Measurements from ENCODE around the gene NBAS.
"Not testable (repeated sequence)": the region's sequence is repeated elsewhere in the genome, so short reads cannot be mapped to it uniquely, and the experiment has no call there.

Gene NBAS

GRCh38 chr2:15520346-15520745 is 40.8 kb downstream of the NBAS start:
- FAIRE-seq, result no peak

DNA sequence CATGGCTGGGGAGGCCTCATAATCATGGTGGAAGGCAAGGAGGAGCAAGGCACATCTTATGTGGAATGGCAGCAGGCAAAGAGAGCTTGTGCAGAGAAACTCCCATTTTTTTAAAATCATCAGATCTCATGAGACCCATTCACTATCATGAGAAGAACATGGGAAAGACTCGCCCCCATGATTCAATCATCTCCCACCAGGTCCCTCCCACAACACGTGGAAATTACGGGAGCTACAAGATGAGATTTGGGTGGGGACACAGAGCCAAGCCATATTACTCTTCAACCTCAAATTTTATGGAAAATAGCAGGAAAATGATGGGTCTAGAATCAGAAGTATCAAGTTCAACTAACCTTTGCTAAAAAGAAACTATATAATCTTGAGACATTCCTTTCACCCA is 42.4 kb downstream of the NBAS start:
- FAIRE-seq, result not testable (repeated sequence)

DNA sequence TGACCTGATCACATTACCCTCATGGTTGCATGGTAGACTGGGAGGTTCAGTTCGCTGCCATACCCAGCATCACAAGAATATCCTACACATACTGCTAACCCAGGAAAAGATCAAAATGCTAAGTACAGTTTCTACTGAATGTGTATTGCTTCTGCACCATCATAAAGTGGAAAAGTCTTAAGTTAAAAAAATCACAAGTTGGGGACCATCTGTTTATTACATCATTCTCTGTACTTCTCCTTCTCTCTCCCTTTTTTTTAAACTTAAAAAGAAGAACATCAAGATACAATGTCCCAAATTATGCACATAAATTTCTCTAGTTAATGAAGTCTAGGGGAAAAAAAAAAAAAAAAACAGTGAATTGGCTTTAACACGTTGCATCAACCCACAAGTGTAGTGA is 43.3 kb downstream of the NBAS start:
- no peak for FAIRE-seq

GRCh38 chr2:15511686-15512085 is 49.4 kb downstream of the NBAS start:
- no peak for FAIRE-seq

DNA sequence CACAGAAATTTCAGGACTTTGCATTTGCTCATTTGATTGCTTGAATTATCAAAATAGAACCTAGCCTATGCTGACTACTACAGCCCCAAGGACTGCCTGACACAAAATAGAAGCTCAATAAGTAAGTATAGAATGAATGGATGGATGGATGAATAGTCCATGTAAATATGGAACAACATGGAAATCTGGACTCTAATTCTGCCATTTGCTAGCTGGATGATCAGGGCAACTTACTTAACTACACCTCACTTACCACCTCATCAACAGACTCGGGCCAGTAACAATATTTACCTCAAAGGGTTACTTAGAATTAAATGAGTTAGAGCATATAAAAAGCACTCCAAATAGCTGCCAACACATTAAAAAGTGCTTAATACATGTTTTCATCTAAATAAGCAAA is 50.6 kb downstream of the NBAS start:
- no peak for FAIRE-seq

DNA sequence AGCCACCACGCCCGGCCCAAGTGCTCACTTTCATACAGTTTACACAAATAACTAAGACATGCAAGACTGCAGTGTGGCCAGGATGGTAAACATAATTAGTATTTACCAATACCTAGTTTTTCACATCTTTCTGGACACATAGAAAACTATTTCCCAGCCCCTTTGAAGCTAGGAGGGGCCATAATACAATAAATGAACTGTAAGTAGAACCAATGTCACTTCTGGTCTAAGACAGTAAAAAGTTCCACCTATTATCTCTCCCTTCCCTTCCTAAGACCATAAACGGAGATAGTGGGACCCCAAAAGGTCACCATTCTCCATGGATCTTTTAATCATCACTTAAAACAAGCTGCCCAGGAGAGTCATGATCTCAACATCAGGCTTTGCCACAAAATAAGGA is 51.0 kb downstream of the NBAS start:
- no peak for FAIRE-seq

GRCh38 chr2:15507697-15508096 is 53.4 kb downstream of the NBAS start:
- FAIRE-seq, result no peak

GRCh38 chr2:15507061-15507460 is 54.1 kb downstream of the NBAS start:
- no peak for FAIRE-seq

- FAIRE-seq, result no peak
Measured at GRCh38 chr2:15506229-15506819, 54.8 kb downstream of the NBAS start.

- no peak for FAIRE-seq
Measured at GRCh38 chr2:15504882-15505663, 56.1 kb downstream of the NBAS start.

- not testable (repeated sequence) for FAIRE-seq
Measured at GRCh38 chr2:15499251-15499650, 61.9 kb downstream of the NBAS start.

- FAIRE-seq, result no peak
Measured at GRCh38 chr2:15498554-15498953, 62.6 kb downstream of the NBAS start.

DNA sequence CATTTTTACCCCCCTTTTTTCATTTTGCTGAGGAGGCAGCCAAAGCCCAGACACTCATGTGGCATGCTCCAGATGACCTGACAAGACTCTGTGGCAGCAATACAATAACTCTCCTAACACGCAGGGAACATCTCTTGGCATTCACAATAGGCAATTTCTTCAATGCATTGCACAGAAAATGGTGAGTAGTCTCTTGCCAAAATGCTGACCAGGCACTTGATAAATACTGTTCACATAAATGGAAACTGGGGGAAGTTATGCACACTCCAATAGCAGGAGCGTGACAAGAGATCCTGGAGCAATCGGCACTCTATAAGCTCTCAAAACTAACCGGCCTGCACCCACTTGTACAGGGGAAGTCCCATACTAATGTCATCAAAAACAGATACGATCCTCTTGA is 66.3 kb downstream of the NBAS start:
- no peak for FAIRE-seq

GRCh38 chr2:15492773-15493325 is 68.3 kb downstream of the NBAS start:
- FAIRE-seq, result no peak

GRCh38 chr2:15486770-15487169 is 74.4 kb downstream of the NBAS start:
- FAIRE-seq, result no peak

- FAIRE-seq, result no peak
Measured at GRCh38 chr2:15485949-15486348, 75.2 kb downstream of the NBAS start.

DNA sequence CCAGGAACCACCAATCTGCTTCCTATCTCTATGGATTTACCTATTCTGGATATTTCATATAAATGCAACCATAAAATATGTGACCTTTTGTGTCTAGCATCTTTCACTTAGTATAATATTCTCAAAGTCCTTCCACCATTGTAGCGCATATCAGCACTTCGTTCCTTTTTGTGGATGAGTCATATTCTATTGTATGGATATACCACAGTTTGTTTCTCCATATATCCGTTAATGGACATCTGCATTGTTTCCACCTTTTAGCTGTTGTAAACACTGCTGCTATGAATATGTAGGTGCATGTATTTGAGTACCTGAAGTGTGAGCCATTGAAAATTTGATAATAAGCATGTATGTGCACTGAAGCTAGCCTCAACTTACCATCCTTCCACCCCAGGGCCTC is 80.1 kb downstream of the NBAS start:
- FAIRE-seq, result no peak

DNA sequence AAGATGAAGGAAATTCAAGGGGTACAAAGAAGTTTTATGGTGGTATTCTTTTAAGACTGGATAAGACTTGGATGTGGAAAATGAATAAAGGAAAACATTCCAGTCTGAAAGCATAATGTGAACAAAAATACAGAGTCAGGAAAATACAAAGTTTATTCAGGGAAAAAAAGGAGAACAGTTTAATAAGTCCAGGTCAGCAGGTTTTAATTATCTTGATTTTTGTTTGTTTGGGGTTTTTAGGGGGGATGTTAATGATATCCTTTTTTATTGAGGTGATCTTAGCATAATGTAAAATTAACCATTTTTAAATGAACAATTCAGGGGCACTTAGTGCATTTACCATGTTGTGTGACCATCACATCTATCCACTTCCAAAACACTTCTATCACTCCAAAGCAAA is 80.6 kb downstream of the NBAS start:
- no peak for FAIRE-seq

DNA sequence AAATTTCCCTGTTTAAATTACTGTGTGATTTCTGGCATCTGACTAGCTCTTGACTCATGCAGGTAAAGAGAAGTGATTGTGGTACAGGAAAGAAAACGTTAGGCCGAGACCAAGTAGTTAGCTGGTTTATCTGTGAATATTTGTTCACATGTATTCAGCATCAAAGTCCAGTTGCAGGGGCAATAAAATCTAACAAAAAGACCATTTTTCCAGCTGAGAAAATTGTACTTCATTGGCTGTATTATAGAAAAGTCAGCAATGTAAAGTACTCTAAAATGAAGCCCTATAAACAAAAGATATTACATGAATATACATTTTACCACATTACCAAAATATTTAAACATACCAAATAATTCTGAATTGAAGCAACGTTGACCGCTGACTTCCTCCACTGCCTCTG is 88.3 kb downstream of the NBAS start:
- no peak for FAIRE-seq

DNA sequence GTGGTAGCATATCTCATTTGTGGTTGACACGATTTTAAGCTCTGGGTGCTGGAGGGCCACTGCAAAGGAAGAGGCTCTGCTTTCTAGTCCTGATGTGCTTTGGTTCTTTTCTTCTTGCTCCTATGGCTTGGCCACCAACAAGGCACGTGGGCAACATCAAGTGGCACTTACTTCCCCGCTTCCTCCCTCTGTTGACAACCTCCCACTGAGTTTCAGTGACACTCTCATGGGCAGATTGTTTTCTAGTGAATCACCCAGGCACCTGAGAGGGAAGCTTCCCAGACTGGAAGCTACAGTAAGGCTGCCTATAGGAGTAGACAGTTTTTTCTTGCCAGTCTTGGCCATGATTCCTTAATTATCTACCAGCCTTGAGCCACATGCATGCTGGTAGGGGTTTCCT is 89.0 kb downstream of the NBAS start:
- no peak for FAIRE-seq

GRCh38 chr2:15471606-15472005 is 89.5 kb downstream of the NBAS start:
- FAIRE-seq, result no peak

GRCh38 chr2:15460112-15460620 is 101.0 kb downstream of the NBAS start:
- FAIRE-seq, result no peak

- no peak for FAIRE-seq
Measured at GRCh38 chr2:15458277-15458676, 102.9 kb downstream of the NBAS start.

DNA sequence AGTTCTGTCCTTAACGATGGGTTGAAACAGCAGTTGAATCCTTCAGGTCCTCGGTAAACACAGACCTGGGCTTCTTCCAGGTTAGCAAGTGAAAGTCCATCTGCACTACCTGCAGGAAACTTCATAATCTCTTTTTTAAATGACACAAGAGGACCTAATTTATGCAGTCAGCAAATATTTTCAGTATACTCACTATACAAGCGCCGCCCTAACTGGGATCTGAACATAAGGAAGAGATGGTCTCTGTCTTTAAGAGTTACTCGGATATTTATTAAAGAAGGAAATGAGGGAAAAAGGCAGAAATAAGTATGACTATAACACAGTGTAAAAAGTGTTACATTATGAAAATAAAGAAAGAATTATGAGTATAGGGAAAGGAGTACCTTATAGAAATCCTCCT is 103.3 kb downstream of the NBAS start:
- no peak for FAIRE-seq
